Peyer's patch (tissue), 4 donors: ENCODE measurements around the gene ABCA12. TPM values are rescaled to one million over a fixed set of nuclear protein-coding genes. Genes with fewer than 3 reads are reported as not detected.

Source experiments
- DNase-seq, 3 donors: peaks; one replicate each; pipeline ENCODE4 v3.0.0-alpha.2; 2017 to 2019
- H3K27ac ChIP-seq, 4 donors: fragments of 200-600 bp; sonication (generic); one replicate each; pipeline ENCODE4 v1.5.1; 2016 to 2019
- H3K27me3 ChIP-seq, 2 donors: fragments of 200-600 bp; sonication (generic); one replicate each; pipeline ENCODE4 v1.5.1; 2019
- H3K36me3 ChIP-seq, 3 donors: fragments of 200-600 bp; sonication (generic); one replicate each; pipeline ENCODE4 v1.5.1; 2016 to 2019
- H3K4me1 ChIP-seq, 4 donors: fragments of 200-600 bp; sonication (generic); one replicate each; pipeline ENCODE4 v1.5.1; 2016 to 2019
- H3K4me3 ChIP-seq, 4 donors: fragments of 200-600 bp; sonication (generic); 1 replicate in 3 of 4; 2 replicates in 1 of 4; pipeline ENCODE4 v1.5.1; 2016 to 2019; ENCODE audit warnings: mild to moderate bottlenecking in 1 of 4
- H3K9me3 ChIP-seq, 4 donors: fragments of 200-600 bp; sonication (generic); one replicate each; pipeline ENCODE4 v1.5.1; 2016 to 2019; ENCODE audit warnings: mild to moderate bottlenecking in 1 of 4
- POLR2A ChIP-seq, 2 donors: fragments of 450-650 bp; IDR thresholded peaks; one replicate each; pipeline ENCODE4 v1.5.1; 2017; ENCODE audit warnings: antibody characterized with exemption in 2 of 2, mild to moderate bottlenecking in 2 of 2, moderate library complexity in 2 of 2
- total RNA-seq, 4 donors: library from RNA; depleted of rRNA; stranded (reverse); fragments of >200 nt; gene quantifications; one replicate each; pipeline ENCODE4 v1.1.0, GENCODE V29; 2016
- TF ChIP-seq, protein P1 (sequence below), 6 experiments: fragments of 450-650 bp in 4 of 6; fragments of 200-600 bp in 2 of 6; sonication (generic) in 1 of 6; IDR thresholded peaks; one replicate each; pipeline ENCODE4 v1.5.1; 2017 to 2019; ENCODE audit warnings: antibody characterized with exemption in 6 of 6, mild to moderate bottlenecking in 3 of 6, moderate library complexity in 1 of 6

Gene ABCA12
- total RNA-seq, 4 donors from 2014 or later: not detected

DNA sequence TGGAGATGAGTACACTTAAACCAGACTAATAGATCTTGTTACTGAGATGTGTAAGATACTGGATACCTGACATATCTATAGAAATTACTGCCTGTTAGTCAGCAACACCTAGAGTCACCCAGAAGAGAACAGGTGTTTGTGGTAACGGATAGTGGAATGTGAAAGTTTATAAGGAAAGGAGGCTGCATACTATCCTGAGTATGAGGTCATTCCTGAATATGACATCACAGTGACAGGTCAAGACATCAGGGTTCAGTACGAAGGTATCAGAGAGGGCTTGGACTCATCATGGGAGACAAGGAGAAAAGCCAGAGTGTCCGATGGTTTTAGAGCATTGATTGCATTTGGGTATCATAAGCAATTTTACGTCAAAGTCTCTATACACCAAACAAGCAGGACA, 55.3 kb downstream of the ABCA12 start:
- Histone ChIP-seq H3K36me3 (no peaks in the 10 kb centered on the region), H3K4me1 (no peaks in the 10 kb centered on the region), H3K27me3 (no peaks in the 10 kb centered on the region), H3K9me3 (no peaks in the 10 kb centered on the region), H3K27ac (no peak overlapping the region), H3K4me3 (no peak overlapping the region)
- DNase-seq: no peak
- no peak for TF ChIP-seq POLR2A (IDR thresholded peaks at IDR 0.05)
- TF ChIP-seq, protein P1, sequence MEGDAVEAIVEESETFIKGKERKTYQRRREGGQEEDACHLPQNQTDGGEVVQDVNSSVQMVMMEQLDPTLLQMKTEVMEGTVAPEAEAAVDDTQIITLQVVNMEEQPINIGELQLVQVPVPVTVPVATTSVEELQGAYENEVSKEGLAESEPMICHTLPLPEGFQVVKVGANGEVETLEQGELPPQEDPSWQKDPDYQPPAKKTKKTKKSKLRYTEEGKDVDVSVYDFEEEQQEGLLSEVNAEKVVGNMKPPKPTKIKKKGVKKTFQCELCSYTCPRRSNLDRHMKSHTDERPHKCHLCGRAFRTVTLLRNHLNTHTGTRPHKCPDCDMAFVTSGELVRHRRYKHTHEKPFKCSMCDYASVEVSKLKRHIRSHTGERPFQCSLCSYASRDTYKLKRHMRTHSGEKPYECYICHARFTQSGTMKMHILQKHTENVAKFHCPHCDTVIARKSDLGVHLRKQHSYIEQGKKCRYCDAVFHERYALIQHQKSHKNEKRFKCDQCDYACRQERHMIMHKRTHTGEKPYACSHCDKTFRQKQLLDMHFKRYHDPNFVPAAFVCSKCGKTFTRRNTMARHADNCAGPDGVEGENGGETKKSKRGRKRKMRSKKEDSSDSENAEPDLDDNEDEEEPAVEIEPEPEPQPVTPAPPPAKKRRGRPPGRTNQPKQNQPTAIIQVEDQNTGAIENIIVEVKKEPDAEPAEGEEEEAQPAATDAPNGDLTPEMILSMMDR (IDR thresholded peaks at IDR 0.05): no peak

DNA sequence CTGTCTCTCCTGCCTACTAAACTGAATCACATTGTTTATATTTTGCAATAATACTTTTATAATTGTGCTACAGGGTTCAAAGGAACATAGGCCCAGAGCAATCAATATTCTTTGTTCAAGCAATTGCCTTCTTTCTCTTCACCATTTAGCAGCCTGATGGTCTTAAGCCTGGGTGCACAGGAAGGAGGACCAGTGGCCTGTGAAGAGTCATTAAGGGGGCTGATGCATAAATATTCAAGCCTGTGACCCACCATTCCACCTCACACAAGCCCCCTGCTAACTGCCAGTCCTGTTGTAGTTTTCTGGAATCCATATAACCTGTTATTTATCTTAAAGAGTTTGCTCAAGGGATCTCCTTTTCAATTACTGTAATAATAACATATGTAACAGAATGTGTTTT, 56.0 kb downstream of the ABCA12 start:
- Histone ChIP-seq H3K9me3 (no peaks in the 10 kb centered on the region), H3K27me3 (no peaks in the 10 kb centered on the region), H3K4me3 (no peak overlapping the region), H3K27ac (no peak overlapping the region), H3K36me3 (no peaks in the 10 kb centered on the region), H3K4me1 (no peaks in the 10 kb centered on the region)
- DNase-seq: no peak
- TF ChIP-seq POLR2A (IDR thresholded peaks at IDR 0.05): no peak
- TF ChIP-seq, protein P1 (IDR thresholded peaks at IDR 0.05): no peak

DNA sequence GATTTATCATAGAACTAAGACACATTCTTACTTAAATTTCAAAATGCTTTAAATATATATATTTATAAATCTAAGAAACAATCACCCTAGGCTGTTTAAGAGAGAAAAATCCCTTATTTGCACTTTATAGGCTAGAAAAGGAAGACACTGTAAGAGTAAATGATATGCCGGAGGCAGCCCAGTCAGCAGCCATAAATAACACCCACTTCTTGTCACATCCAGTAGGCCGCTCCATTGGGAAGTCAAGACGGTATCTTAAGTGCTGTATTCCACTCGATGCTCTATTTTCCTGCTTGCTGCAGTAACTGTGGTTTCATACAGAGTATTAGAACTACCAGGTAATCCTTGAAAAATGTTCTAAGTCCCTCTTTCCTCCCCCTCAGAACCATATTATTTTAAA, 57.9 kb downstream of the ABCA12 start:
- H3K36me3 ChIP-seq: no peaks in the 10 kb centered on the region
- no peaks in the 10 kb centered on the region for H3K9me3 ChIP-seq
- H3K27me3 ChIP-seq: no peaks in the 10 kb centered on the region
- no peak overlapping the region for H3K27ac ChIP-seq
- no peak for TF ChIP-seq POLR2A (IDR thresholded peaks at IDR 0.05)
- TF ChIP-seq, protein P1 (IDR thresholded peaks at IDR 0.05): no peak
- no peak overlapping the region for H3K4me3 ChIP-seq
- DNase-seq: no peak
- H3K4me1 ChIP-seq: no peaks in the 10 kb centered on the region

DNA sequence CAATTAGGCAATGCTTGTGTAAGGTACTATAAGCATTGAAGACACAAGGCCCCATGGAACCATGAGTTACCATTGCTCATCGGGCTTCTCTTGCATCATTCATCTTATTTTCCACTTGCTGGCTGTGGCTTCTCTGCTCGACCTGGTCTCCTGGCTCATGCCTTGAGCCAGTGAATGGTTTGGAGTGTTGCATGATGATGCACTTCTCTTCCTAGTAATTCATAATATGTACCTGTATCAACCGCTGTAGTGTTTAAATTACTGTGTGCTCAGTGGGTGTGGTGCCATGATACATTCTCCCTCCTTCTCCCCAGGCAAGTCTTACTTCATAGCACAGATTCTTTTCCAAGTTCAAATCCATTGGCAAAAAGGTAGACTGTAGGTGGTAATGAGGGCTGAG, 66.8 kb downstream of the ABCA12 start:
- Histone ChIP-seq H3K27me3 (no peaks in the 10 kb centered on the region), H3K27ac (no peak overlapping the region), H3K9me3 (no peaks in the 10 kb centered on the region), H3K4me3 (no peak overlapping the region), H3K4me1 (no peaks in the 10 kb centered on the region), H3K36me3 (no peaks in the 10 kb centered on the region)
- DNase-seq: no peak
- no peak for TF ChIP-seq POLR2A (IDR thresholded peaks at IDR 0.05)
- TF ChIP-seq, protein P1 (IDR thresholded peaks at IDR 0.05): no peak

DNA sequence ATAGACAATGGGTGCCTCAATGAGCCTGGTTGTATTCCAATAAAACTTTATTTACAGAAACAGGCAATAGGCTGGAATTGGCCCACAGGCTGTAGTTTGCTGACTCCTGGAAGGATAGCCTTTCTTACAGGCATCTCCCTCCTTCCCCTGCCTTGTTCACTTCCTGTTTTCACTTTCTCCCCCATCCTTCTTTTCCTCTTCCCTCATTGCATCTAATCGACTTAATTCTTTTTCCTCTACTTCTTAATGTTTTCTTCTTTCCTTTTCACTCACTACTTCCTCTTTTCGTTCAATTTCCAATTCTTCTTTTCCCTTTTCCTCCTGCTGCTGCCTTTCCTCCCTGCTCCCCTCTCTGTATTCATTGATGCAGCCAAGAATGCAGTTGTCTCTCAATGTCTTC, 70.0 kb downstream of the ABCA12 start:
- H3K27ac ChIP-seq: no peak overlapping the region
- no peak for TF ChIP-seq POLR2A (IDR thresholded peaks at IDR 0.05)
- TF ChIP-seq, protein P1 (IDR thresholded peaks at IDR 0.05): no peak
- H3K27me3 ChIP-seq: no peaks in the 10 kb centered on the region
- H3K4me1 ChIP-seq: no peaks in the 10 kb centered on the region
- H3K4me3 ChIP-seq: no peak overlapping the region
- H3K36me3 ChIP-seq: no peaks in the 10 kb centered on the region
- DNase-seq: no peak
- no peaks in the 10 kb centered on the region for H3K9me3 ChIP-seq

DNA sequence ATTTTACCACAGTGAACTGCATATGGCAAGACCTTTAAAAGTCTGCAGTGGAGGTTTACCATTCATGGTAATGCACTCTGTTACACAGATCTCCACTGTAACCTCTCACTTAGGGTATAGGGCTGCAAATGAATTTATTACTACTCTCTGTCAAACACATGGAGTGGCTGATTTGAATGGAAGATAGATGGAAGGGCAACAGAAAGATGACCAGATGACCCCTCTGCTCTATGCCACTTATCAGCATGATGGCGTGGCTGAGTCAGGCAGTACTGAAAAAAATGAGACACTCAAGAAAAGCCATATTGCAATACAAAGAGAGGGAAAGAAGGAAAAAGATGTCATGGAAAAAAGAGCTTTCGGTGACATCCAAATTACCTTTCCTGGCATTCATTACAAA, 72.3 kb downstream of the ABCA12 start:
- TF ChIP-seq POLR2A (IDR thresholded peaks at IDR 0.05): no peak
- TF ChIP-seq, protein P1 (IDR thresholded peaks at IDR 0.05): no peak
- Histone ChIP-seq H3K36me3 (no peaks in the 10 kb centered on the region), H3K4me3 (no peak overlapping the region), H3K27me3 (no peaks in the 10 kb centered on the region), H3K4me1 (no peaks in the 10 kb centered on the region), H3K27ac (no peak overlapping the region), H3K9me3 (no peaks in the 10 kb centered on the region)
- no peak for DNase-seq
